Progenitor cell of endocrine pancreas (in vitro differentiated cells): ENCODE measurements around the gene TWSG1. TPM values are rescaled to one million over a fixed set of nuclear protein-coding genes. Genes with fewer than 3 reads are reported as not detected.
"Not testable (repeated sequence)": the region's sequence is repeated elsewhere in the genome, so short reads cannot be mapped to it uniquely, and the experiment has no call there.

Experiments used
- DNase-seq: peaks from one replicate; pipeline ENCODE4 v3.0.0; 2021; ENCODE audit warnings: low spot score; ENCODE audit not compliant: unreplicated experiment
- H3K27ac Mint-ChIP-seq: 2 replicates; pipeline ENCODE4 v1.8.0; 2021; ENCODE audit warnings: mild to moderate bottlenecking, moderate library complexity, mixed read lengths
- H3K27me3 Mint-ChIP-seq: 2 replicates; pipeline ENCODE4 v1.8.0; 2021; ENCODE audit warnings: mixed read lengths
- H3K36me3 Mint-ChIP-seq: 2 replicates; pipeline ENCODE4 v1.8.0; 2022; ENCODE audit warnings: mixed read lengths; ENCODE audit not compliant: insufficient read depth
- H3K4me1 Mint-ChIP-seq: 2 replicates; pipeline ENCODE4 v1.8.0; 2021; ENCODE audit warnings: low read depth, mixed read lengths
- H3K4me3 Mint-ChIP-seq: 2 replicates; pipeline ENCODE4 v1.8.0; 2021; ENCODE audit warnings: low read depth, mild to moderate bottlenecking, moderate library complexity, mixed read lengths
- H3K9me3 Mint-ChIP-seq: 2 replicates; pipeline ENCODE4 v1.8.0; 2021; ENCODE audit warnings: low read depth, mixed read lengths
- total RNA-seq: library from RNA; stranded (reverse); gene quantifications from 2 replicates; pipeline ENCODE4 v1.2.1, GENCODE V29; 2021
- TF ChIP-seq, protein P1 (sequence below): fragments of 200-600 bp; sonication (generic); IDR thresholded peaks from one replicate; pipeline ENCODE4 v1.5.0; 2021; ENCODE audit warnings: antibody characterized with exemption, mild to moderate bottlenecking; ENCODE audit not compliant: unreplicated experiment

TWSG1 gene
- total RNA-seq, 1 donor from 2014 or later, result 38.1 TPM

DNA sequence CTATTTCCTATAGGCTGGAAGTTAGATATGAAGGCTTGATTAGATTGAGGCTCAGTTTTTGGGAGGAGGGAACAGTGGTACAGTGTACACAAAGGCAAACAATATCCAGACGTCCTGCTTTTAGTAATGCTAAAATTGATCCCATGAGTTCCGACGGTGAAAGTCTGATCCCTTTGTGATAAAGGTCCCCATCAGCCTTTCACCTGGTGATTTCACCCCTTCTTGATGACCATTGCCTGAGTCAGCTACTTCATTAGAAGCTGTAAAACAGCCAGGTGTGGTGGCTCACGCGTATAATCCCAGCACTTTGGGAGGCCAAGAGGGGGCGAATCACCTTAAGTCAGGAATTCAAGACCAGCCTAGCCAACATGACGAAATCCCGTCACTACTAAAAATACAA is 29.7 kb downstream of the TWSG1 start:
- no peaks in the 10 kb centered on the region for H3K27me3 Mint-ChIP-seq
- TF ChIP-seq, protein P1, sequence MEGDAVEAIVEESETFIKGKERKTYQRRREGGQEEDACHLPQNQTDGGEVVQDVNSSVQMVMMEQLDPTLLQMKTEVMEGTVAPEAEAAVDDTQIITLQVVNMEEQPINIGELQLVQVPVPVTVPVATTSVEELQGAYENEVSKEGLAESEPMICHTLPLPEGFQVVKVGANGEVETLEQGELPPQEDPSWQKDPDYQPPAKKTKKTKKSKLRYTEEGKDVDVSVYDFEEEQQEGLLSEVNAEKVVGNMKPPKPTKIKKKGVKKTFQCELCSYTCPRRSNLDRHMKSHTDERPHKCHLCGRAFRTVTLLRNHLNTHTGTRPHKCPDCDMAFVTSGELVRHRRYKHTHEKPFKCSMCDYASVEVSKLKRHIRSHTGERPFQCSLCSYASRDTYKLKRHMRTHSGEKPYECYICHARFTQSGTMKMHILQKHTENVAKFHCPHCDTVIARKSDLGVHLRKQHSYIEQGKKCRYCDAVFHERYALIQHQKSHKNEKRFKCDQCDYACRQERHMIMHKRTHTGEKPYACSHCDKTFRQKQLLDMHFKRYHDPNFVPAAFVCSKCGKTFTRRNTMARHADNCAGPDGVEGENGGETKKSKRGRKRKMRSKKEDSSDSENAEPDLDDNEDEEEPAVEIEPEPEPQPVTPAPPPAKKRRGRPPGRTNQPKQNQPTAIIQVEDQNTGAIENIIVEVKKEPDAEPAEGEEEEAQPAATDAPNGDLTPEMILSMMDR, result no peak
- H3K9me3 Mint-ChIP-seq, result no peaks in the 10 kb centered on the region
- no peak overlapping the region for H3K27ac Mint-ChIP-seq
- peaks cover 20% of the 10 kb centered on the region for H3K36me3 Mint-ChIP-seq
- no peak overlapping the region for H3K4me3 Mint-ChIP-seq
- peaks cover 12% of the 10 kb centered on the region for H3K4me1 Mint-ChIP-seq
- DNase-seq, result no peak

DNA sequence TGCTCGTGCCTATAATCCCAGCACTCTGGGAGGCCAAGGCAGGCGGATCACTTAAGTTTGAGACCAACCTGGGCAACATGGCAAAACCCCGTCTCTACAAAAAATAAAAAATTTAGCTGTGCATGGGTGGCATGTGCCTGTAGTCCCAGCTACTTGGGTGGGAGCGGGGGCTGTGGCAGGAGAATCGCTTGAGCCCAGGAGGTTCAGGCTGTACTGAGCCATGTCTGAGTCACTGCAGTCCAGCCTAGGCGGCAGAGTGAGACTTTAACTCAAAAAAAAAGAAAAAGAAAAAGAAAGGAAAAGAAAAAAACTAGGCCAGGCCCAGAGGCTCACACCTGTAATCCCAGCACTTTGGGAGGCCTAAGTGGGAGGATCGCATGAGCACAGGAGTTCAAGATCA is 30.8 kb downstream of the TWSG1 start:
- Mint-ChIP-seq H3K27me3 (no peaks in the 10 kb centered on the region), H3K27ac (no peak overlapping the region), H3K36me3 (peaks cover 24% of the 10 kb centered on the region), H3K4me3 (no peak overlapping the region), H3K4me1 (peaks cover 12% of the 10 kb centered on the region), H3K9me3 (no peaks in the 10 kb centered on the region)
- no peak for DNase-seq
- TF ChIP-seq, protein P1, result no peak

DNA sequence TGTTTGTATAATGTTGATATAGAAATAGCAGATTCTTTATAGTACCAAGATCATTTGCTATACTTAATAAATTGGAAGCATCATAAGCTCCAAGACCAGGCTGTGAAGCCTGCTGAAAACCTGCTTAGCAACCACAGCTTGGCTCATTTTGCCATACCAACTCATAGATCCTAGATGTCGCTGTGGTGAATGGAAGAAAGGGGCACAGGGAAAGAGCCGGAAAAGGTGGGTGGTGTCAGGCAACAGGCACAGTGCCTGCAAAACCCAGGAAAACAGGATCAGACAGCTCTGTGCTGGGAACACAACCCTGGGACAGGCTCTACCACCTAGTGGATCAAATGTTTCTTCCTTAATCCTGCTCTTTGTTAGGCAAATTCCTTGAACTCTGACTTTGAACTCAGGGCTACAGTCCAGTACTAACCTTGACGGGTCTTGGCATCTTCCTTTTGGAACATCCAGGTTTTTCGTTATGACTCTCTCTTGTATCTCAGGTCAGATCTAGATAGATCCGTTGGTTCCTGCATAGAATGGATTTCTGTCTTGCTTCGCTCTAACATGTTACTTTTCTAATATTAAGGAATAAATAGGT is 31.6 kb downstream of the TWSG1 start:
- peak; percentile 12 for DNase-seq

DNA sequence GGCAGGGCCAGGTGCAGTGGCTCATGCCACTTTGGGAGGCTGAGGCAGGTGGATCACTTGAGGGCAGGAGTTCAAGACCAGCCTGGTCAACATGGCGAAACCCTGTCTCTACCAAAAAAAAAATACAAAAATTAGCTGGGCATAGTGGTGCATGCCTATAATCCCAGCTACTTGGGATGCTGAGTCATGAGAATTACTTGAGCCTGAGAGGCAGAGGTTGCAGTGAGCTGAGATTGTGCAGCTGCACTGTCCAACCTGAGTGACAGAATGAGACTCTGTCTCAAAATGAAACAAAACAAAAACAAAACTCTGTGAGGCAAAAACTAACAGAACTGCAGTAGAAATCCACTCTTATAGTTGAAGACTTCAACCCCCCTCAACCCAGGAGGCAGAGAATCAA is 38.7 kb downstream of the TWSG1 start:
- not testable (repeated sequence) for DNase-seq, H3K27me3 Mint-ChIP-seq, H3K4me3 Mint-ChIP-seq
- Mint-ChIP-seq H3K27ac (peak overlapping the region; percentile 69), H3K4me1 (peaks cover 11% of the 10 kb centered on the region), H3K9me3 (peaks cover 10% of the 10 kb centered on the region), H3K36me3 (peaks cover 26% of the 10 kb centered on the region)

More for the DNA sequence above, 31.6 kb downstream of the TWSG1 start:
- Mint-ChIP-seq H3K9me3 (no peaks in the 10 kb centered on the region), H3K4me3 (no peak overlapping the region), H3K27ac (no peak overlapping the region), H3K27me3 (no peaks in the 10 kb centered on the region), H3K4me1 (peaks cover 12% of the 10 kb centered on the region), H3K36me3 (peaks cover 24% of the 10 kb centered on the region)
- TF ChIP-seq, protein P1, result peak; percentile 48

DNA sequence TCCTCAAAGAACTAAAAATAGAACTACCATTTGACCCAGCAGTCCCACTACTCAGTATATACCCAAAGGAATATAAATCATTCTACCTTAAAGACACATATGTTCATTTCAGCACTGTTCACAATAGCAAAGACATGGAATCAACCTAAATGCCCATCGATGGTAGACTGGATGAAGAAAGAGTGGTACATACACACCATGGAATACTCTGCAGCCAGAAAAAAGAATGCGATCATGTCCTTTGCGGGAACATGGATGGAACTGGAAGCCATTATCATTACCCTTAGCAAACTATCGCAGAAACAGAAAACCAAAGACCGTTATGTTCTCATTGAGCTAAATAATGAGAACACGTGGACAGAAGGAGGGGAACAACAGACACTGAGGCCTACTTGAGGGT is 44.5 kb downstream of the TWSG1 start:
- H3K9me3 Mint-ChIP-seq, result peaks cover 14% of the 10 kb centered on the region
- H3K36me3 Mint-ChIP-seq, result peaks cover 22% of the 10 kb centered on the region
- DNase-seq, result no peak
- no peak overlapping the region for H3K27ac Mint-ChIP-seq
- no peaks in the 10 kb centered on the region for H3K27me3 Mint-ChIP-seq
- H3K4me3 Mint-ChIP-seq, result no peak overlapping the region
- peaks cover 3% of the 10 kb centered on the region for H3K4me1 Mint-ChIP-seq
- TF ChIP-seq, protein P1, result no peak

DNA sequence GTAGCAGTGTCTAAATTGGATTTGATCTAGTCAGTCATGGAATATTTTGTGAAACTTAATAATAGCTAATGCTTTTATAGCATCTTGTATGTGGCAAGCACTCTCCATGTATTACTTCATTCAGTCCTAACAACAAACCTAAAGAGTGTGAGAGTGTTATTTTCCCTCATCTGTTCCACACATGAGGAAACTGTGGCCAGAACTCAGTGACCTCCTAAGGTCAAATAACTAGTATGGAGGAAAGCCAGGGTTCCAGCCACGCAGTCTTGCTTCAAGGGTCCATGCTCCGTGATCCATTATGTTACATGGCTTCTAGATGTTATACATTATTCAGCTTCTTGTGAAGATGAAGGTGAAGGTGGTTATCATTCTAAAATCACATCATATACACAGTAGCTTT is 45.5 kb downstream of the TWSG1 start:
- Mint-ChIP-seq H3K27me3 (no peaks in the 10 kb centered on the region), H3K36me3 (peaks cover 20% of the 10 kb centered on the region), H3K4me1 (peaks cover 3% of the 10 kb centered on the region), H3K27ac (no peak overlapping the region), H3K9me3 (peaks cover 13% of the 10 kb centered on the region), H3K4me3 (no peak overlapping the region)
- TF ChIP-seq, protein P1, result no peak
- no peak for DNase-seq
